Upper lobe of left lung (tissue), 6 donors: ENCODE data around the gene FGF21. TPM values are rescaled to one million over a fixed set of nuclear protein-coding genes. Genes with fewer than 3 reads are reported as not detected.

Experiments
- ATAC-seq, 2 donors: fragments of 200-7000 bp; cut with Tn5 transposase; one replicate each; pipeline ENCODE4 v1.9.1; 2022; ENCODE audit warnings: mild to moderate bottlenecking in 2 of 2, moderate library complexity in 2 of 2; ENCODE audit not compliant: low FRiP score in 2 of 2
- DNase-seq, 2 donors: peaks; one replicate each; pipeline ENCODE4 v3.0.0-alpha.2; 2019 to 2020
- H3K27ac ChIP-seq, 4 donors: fragments of 200-600 bp; sonication (generic); one replicate each; pipeline ENCODE4 v1.5.1; 2016 to 2019
- H3K27me3 ChIP-seq, 4 donors: fragments of 200-600 bp; sonication (generic); one replicate each; pipeline ENCODE4 v1.5.1; 2017 to 2019
- H3K36me3 ChIP-seq, 4 donors: fragments of 200-600 bp; sonication (generic); one replicate each; pipeline ENCODE4 v1.5.1; 2016 to 2019
- H3K4me1 ChIP-seq, 4 donors: fragments of 200-600 bp; sonication (generic); one replicate each; pipeline ENCODE4 v1.5.1; 2018 to 2019
- H3K4me3 ChIP-seq, 4 donors: fragments of 200-600 bp; sonication (generic); one replicate each; pipeline ENCODE4 v1.5.1; 2017 to 2019; ENCODE audit warnings: mild to moderate bottlenecking in 2 of 4, moderate library complexity in 1 of 4
- H3K9me3 ChIP-seq, 4 donors: fragments of 200-600 bp; sonication (generic); one replicate each; pipeline ENCODE4 v1.5.1; 2018 to 2019
- CTCF ChIP-seq, 6 experiments: fragments of 450-650 bp in 4 of 6; fragments of 200-600 bp in 2 of 6; sonication (generic) in 2 of 6; IDR thresholded peaks; one replicate each; pipeline ENCODE4 v1.5.1; 2016 to 2019; ENCODE audit warnings: antibody characterized with exemption in 6 of 6
- EP300 ChIP-seq, 4 donors: sonication (generic); formaldehyde crosslinking; IDR thresholded peaks; one replicate each; pipeline ENCODE4 v1.5.1; 2017; ENCODE audit warnings: antibody characterized with exemption in 4 of 4, control low read depth in 2 of 4
- POLR2A ChIP-seq, 4 donors: fragments of 450-650 bp; IDR thresholded peaks; one replicate each; pipeline ENCODE4 v1.5.1; 2016 to 2017; ENCODE audit warnings: antibody characterized with exemption in 4 of 4, mild to moderate bottlenecking in 2 of 4
- POLR2AphosphoS5 ChIP-seq, 2 donors: sonication (generic); formaldehyde crosslinking; IDR thresholded peaks; one replicate each; pipeline ENCODE4 v1.5.1; 2017; ENCODE audit warnings: antibody characterized with exemption in 2 of 2
- WGBS, 2 donors: methylation state at CpG; one replicate each; pipeline ENCODE4 v1.1.5; 2017 to 2018; 5-methylcytosine and 5-hydroxymethylcytosine counted together
- small RNA-seq, 4 donors: library from RNA; depleted of rRNA; stranded (forward); fragments of <200 nt; gene quantifications; one replicate each; pipeline ENCODE3, GENCODE V24; 2016
- total RNA-seq, 6 donors: library from RNA; depleted of rRNA in 4 of 6; stranded (reverse); fragments of >200 nt in 4 of 6; gene quantifications; one replicate each; pipeline versions ENCODE4 v1.1.0 to v1.2.1, GENCODE V29; 2016 to 2021
- donor health status: DM: no; HTN: no; CAD: no; lungs with moderate emphysema.
- donor health status: DM: no; HTN: yes; CAD: no; lungs with severe emphysema.

FGF21 gene
- total RNA-seq, 6 donors from 2014 or later, result not detected

GRCh38 chr19:48807590-48808308 is 52.4 kb downstream of the FGF21 start:
- 82 to 92% methylated on average over 11 to 13 of the region's 13 CpGs for WGBS, 2 donors
- DNase-seq (peak in 1 of 2 donors; percentile 28), ATAC-seq (no peak)
- H3K4me1 ChIP-seq, result peaks cover 6 to 33% (median 24%) of the 10 kb centered on the region in 4 donors
- H3K4me3 ChIP-seq, result no peak overlapping the region
- H3K27me3 ChIP-seq, result no peaks in the 10 kb centered on the region
- peaks cover 0 to 7% (median 2%) of the 10 kb centered on the region in 4 donors for H3K36me3 ChIP-seq
- TF ChIP-seq POLR2A (IDR thresholded peaks at IDR 0.05) (no peak), CTCF (IDR thresholded peaks at IDR 0.05) (no peak), POLR2AphosphoS5 (IDR thresholded peaks at IDR 0.05) (no peak), EP300 (IDR thresholded peaks at IDR 0.05) (no peak)
- no peaks in the 10 kb centered on the region for H3K9me3 ChIP-seq
- no peak overlapping the region for H3K27ac ChIP-seq

Small RNAs within 50 kb of the gene (small RNA-seq; reads per million reads assigned to genes)
- gene RNU6-317P, result 0 reads per million in 4 donors

Other genes with a start within 250 kb of the FGF21 start
- 10 to 100 TPM in 4 of 6 donors, 1 to 10 TPM in 2; 4.9 to 45.1 (median 13.1) TPM for gene LMTK3, start 243.7 kb upstream of the FGF21 start, total RNA-seq
- 10 to 100 TPM; 10.5 to 19.6 (median 15.2) TPM for gene SULT2B1, start 203.4 kb upstream of the FGF21 start, total RNA-seq
- under 1 TPM in 1 of 6 donors, not detected in 5; 0.27 TPM for gene SPACA4, start 148.8 kb upstream of the FGF21 start, total RNA-seq
- 10 to 100 TPM; 24.0 to 87.3 (median 43.3) TPM for gene FAM83E, start 140.4 kb upstream of the FGF21 start, total RNA-seq
- 1,000 to 10,000 TPM in 5 of 6 donors, 100 to 1,000 TPM in 1; 950 to 1,930 (median 1,443) TPM for gene RPL18, start 136.3 kb upstream of the FGF21 start, total RNA-seq
- gene SPHK2, start 136.0 kb upstream of the FGF21 start, total RNA-seq, result 10 to 100 TPM in 5 of 6 donors, 1 to 10 TPM in 1; 9.1 to 50.3 (median 26.8) TPM
- 10 to 100 TPM in 3 of 6 donors, 1 to 10 TPM in 3; 5.2 to 25.4 (median 10.0) TPM for gene DBP, start 118.1 kb upstream of the FGF21 start, total RNA-seq
- 1 to 10 TPM; 2.1 to 8.1 (median 5.3) TPM for gene CA11, start 109.3 kb upstream of the FGF21 start, total RNA-seq
- gene NTN5, start 82.5 kb upstream of the FGF21 start, total RNA-seq, result 1 to 10 TPM in 3 of 6 donors, under 1 TPM in 2, not detected in 1; 0.57 to 3.1 (median 1.0) TPM
- gene FUT2, start 59.6 kb upstream of the FGF21 start, total RNA-seq, result 1 to 10 TPM in 3 of 6 donors, under 1 TPM in 2, not detected in 1; 0.15 to 4.7 (median 1.9) TPM
- 1 to 10 TPM in 5 of 6 donors, not detected in 1; 1.1 to 3.1 (median 1.3) TPM for gene MAMSTR, start 35.8 kb upstream of the FGF21 start, total RNA-seq
- gene RASIP1, start 14.9 kb upstream of the FGF21 start, total RNA-seq, result 10 to 100 TPM; 14.7 to 74.4 (median 26.3) TPM
- 1 to 10 TPM in 5 of 6 donors, not detected in 1; 1.4 to 4.2 (median 2.5) TPM for gene IZUMO1, start 8.6 kb upstream of the FGF21 start, total RNA-seq
- gene FUT1, start 2.9 kb upstream of the FGF21 start, total RNA-seq, result 10 to 100 TPM in 3 of 6 donors, 1 to 10 TPM in 3; 7.2 to 17.4 (median 10.1) TPM
- 100 to 1,000 TPM in 1 of 6 donors, 10 to 100 TPM in 5; 50.7 to 221 (median 81.2) TPM for gene BCAT2, start 55.5 kb downstream of the FGF21 start, total RNA-seq
- 10 to 100 TPM; 13.8 to 65.0 (median 28.5) TPM for gene HSD17B14, start 81.0 kb downstream of the FGF21 start, total RNA-seq
- gene PLEKHA4, start 113.1 kb downstream of the FGF21 start, total RNA-seq, result 10 to 100 TPM in 5 of 6 donors, 1 to 10 TPM in 1; 6.3 to 34.9 (median 21.2) TPM
- 100 to 1,000 TPM in 5 of 6 donors, 10 to 100 TPM in 1; 96.2 to 194 (median 114) TPM for gene PPP1R15A, start 116.9 kb downstream of the FGF21 start, total RNA-seq
- gene TULP2, start 143.2 kb downstream of the FGF21 start, total RNA-seq, result 1 to 10 TPM in 1 of 6 donors, under 1 TPM in 2, not detected in 3; 0.30 to 4.9 (median 0.86) TPM
- 100 to 1,000 TPM; 278 to 463 (median 341) TPM for gene NUCB1, start 144.8 kb downstream of the FGF21 start, total RNA-seq
- gene DHDH, start 178.2 kb downstream of the FGF21 start, total RNA-seq, result 1 to 10 TPM; 1.9 to 6.3 (median 2.8) TPM
- 100 to 1,000 TPM in 4 of 6 donors, 10 to 100 TPM in 2; 68.1 to 143 (median 112) TPM for gene BAX, start 199.4 kb downstream of the FGF21 start, total RNA-seq
- over 10,000 TPM in 3 of 6 donors, 1,000 to 10,000 TPM in 3; 5,928 to 23,282 (median 11,982) TPM for gene FTL, start 209.8 kb downstream of the FGF21 start, total RNA-seq
- gene GYS1, start 237.8 kb downstream of the FGF21 start, total RNA-seq, result 10 to 100 TPM; 26.4 to 79.6 (median 35.6) TPM
- gene RUVBL2, start 238.4 kb downstream of the FGF21 start, total RNA-seq, result 100 to 1,000 TPM in 2 of 6 donors, 10 to 100 TPM in 4; 45.7 to 105 (median 70.6) TPM